Stimulated activated naive CD4-positive, alpha-beta T cell (primary cell): ENCODE results near the gene SLC29A3.

Source experiments
- DNase-seq, 6 experiments: peaks; one replicate each; lab custom pipeline; 2025; lab: John Stamatoyannopoulos, UW

Gene SLC29A3

DNA sequence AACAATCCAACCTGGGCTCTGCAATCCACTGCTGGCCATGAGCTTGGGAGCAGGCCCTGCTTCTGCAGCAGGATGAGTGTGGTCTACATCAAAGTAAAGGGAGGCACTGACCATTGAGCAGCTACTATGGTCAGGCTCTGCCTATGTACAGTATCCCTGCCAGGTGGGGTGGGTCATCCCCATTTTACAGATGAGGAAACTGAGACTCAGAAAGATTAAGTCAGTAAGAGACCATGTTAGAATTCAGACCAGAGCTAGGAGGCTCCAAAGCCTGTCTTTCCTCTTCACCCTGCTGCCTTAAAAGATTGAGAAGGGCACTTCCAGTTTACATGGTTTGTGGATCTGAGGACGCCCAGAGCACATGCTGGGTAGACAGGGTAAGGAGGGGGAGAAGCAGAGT lies 50.5 kb downstream of the SLC29A3 start:
- no peak for DNase-seq

DNA sequence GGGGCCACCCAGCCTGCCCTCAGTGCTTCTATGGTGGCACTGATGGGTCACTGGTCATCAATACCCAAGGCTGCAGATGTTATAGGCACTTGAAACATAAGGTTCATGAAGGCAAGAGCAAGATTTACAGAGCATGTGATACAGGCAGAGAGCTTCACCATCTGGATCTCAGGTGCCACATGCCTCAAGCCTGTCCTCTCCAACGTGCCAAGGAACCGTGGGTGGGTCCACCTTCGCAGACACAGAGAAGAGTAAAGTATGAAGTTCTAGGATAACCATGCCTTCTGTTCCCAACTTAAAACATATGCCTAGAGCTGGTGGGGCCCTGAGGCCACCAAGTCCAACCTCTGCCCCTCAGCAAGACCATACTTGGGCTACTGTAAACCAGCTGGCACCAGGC lies 51.0 kb downstream of the SLC29A3 start:
- DNase-seq = no peak

DNA sequence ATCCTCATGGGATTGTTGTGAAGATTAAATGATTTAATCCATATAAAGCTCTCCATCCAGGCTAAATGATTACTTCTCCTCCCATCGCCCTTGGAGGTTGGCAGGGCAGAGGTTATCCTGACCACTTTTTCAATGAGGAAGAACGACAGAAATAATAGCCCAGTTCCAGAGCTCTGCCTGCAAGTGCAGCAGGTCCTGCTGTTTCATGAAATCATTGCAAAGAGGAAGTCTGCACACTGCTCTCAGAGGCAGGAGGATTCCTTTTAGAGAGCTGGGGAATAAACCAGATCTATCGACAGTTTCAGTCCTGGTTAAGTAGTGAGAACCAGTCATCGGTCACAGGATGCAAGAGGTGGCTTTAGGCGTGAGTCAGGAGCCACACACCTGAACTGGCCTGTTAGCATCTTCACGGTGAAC lies 52.7 kb downstream of the SLC29A3 start:
- no peak for DNase-seq

DNA sequence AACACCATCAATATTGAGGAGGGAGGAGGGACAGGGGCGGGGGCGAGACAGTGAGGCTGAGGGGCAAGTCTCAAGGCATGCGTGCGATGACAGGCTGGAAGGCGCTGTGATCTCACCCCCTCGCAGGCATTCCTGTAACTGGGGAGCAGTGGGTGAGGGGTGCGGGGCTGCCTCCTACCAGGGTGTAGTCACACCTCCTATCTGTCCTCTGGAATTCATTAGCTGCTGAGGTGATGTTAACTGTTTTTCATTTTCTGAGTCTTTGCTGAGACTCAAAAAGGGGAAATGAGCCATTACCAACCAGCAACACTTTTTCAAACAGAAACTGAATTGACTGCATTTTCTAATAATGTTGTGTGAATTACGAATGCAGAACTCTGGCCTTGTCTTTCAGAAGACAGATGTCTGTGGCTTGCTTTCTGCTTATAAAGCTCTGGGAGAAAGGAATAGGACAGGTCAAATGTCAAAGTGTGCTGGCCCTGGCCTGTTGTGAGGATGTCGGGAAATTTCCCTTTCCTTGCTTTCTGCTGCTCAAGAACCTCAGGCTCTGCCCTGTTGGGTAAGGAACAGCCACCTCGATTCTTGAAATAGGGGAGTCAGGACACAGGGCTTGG lies 53.9 kb downstream of the SLC29A3 start:
- no peak for DNase-seq

DNA sequence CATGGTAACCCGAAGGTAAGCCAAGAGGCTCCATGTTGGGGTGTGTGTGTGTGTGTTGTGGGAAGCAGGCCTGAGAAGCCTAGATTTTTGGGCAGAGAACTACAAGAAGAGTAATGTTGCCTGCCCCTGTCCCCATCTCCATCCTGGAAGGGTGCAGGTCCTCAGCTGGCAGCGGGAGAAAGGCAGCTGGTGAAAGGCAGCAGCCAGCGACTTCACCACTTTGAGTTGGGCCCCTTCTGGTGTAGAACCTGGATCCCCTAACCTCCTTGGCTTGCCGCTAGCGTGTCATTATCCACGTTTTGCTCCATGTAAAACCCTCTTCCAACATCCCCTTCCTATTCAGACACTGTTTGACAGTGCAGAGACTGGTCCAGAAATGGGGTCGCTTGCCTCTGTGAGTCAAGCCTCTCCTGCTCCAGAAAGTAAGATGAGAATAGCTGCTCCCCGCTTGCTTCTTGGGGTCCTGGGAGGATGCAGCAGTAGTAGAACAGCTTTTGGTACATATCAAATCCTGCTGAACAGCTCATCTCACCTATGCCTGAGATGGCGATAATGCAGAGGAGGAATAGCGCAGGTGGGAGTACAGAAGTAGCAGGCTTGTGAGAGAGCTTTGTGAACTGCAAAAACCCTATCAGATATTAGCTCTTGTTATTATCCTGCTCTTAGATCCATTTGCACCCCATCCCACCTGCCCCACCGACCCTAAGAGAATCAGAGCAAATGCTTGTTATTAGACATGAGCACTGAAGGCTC lies 55.6 kb downstream of the SLC29A3 start:
- DNase-seq = no peak

DNA sequence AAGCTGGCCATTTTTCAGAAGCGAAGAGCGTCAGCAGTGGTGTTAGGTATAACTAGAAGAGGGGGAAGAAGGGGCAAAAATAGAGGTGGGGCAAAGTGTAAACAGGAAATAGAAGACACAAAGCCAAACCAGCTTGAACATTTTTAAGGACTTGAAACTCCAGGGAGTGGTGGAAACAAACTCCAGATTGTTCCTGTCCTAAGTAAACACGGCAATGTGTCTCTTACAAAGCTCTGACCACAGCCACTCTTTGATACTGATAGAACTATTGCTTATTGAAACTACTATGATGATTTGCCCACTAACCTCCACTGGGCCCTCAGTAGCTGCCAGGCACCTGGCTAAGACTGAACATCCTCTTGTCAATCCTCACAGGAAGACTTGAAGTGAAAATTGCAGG lies 56.9 kb downstream of the SLC29A3 start:
- no peak for DNase-seq

DNA sequence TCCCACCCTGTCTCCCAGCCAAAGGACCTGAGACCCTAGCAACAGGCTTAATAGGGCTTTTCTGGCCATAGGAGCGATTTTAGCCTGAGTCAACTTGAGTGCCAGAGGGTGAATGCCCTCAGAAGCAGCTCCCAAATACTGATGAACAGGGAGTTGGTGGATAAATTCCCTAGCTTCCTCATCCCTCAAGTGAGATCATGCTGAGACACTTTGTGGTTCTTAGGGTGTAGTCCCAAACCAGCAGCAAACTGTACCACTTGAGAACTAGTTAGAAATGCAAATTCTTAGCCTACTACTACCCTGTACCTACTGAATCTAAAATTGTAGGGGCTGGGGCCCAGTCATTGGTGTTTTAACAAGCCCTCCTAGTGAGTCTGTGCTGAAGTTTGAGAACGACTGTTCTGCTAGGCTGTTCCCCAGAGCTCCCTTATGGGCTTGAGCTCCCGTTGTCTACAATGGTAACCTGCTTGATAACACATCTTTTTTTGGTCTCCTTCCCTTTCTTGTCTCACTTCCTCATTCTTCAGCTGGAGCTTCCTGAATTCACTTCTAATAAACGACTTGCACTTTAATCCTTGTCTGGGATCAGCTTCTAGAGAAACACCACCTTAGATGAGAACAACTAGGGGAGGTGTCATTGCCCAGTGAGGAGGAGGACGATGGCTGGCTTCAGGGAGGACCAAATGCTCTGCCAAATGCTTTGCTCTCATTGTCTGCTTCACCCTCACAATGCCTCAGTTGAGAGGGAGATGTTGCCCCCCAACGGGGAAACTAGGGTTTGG lies 59.5 kb downstream of the SLC29A3 start:
- DNase-seq = no peak

DNA sequence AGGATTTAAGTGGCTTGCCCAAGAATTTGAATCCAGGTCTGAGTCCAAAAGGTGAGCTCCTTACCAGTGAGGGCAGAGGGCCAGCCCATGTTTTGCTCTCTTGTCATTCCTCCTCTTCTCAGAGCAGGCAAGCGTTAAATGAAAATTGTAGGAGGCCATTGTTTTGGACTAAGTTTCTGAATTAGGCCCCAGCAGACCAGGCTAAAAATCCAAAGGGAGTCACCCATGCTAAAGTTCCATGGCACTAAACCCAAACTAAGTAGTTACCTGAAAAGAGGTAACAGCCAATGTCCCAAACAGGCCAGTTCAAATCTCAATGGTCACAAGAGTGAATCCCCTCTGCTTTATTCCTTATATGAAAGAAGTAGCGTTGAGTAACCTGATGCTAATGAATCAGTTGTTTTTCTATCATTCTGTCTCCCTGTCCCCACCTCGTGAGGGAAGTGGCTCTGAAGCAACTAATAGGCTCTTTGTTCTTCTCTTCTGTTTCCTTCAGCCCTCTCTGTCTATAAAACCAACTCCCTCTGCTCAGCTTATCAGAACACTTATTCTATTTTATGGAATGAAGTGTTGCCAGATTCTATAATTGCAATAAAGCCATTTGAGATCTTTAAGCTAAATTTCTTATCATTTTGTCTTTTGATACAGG lies 60.2 kb downstream of the SLC29A3 start:
- no peak for DNase-seq

DNA sequence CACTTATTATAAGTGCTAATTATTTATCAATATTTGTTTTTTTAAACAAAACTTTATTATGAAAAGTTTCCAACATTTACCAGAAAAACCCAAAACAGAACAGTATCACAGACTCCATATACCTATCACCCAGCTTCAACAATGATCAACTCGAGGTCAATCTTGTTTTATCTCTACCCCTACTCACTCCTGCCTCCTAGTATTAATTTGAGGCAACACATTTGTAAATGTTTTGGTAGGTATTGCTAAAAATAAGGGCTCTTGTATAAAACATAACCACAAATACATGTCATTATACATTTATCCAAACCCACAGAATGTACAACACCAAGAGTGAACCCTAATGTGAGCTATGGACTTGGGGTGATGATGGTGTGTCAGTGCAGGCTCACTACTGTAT lies 61.8 kb downstream of the SLC29A3 start:
- no peak for DNase-seq

DNA sequence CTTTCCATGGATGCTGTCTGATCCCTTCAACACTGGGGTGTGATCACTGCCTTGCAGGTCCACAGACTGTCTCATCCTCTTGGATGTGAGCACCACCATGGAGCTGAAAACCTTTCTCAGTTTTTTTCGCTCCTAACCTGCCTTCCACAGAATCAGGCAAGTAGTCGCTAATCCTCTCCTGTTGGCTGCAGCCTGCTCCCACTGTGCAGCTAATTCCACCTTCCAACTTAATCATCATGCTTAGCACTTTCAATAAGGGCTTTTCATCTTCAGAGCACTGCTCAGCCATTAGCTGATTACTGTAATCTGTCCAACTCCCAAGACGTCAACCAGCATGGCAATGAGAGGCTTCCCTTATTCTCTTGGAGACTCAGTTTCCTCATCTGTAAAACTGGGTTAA lies 62.6 kb downstream of the SLC29A3 start:
- DNase-seq = no peak

DNA sequence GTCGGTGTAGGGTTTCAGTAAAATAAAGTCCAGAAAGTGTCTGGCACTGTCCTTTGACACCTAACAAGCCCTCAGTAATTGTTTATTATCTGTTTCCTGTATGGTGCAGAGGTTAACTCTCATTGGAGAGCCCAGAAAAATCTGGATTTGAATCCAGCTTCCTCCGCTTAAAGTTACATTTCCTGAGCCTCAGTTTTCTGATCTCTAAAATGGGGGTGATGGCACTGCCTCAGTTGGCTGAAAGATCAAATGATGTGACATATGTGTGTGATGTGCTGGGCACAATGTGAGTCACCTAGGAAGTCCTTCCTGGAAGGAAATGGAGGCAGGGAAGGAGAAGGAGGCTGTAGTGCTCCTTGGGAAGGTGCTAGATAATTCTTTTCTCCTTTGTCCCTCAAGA lies 63.0 kb downstream of the SLC29A3 start:
- DNase-seq = no peak

DNA sequence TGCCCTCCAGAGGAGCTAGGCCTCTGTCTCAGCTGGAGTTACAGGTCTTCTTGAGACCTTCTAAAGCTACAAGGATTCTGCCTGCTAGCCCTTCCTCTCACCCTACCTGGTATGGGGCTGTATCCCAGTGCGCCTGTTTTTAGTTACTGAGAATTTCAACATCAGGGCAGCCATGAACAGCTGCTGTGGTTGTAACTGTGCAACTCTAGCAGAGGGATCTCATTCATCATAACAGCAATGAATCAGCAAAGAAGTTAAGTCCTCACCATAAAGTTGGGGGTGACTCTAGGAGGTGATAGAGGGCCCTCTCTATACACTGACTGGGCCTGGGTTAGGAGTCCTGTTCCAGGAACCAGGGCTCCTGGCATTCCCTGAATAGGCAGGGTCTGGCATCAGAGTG lies 63.7 kb downstream of the SLC29A3 start:
- DNase-seq = no peak

DNA sequence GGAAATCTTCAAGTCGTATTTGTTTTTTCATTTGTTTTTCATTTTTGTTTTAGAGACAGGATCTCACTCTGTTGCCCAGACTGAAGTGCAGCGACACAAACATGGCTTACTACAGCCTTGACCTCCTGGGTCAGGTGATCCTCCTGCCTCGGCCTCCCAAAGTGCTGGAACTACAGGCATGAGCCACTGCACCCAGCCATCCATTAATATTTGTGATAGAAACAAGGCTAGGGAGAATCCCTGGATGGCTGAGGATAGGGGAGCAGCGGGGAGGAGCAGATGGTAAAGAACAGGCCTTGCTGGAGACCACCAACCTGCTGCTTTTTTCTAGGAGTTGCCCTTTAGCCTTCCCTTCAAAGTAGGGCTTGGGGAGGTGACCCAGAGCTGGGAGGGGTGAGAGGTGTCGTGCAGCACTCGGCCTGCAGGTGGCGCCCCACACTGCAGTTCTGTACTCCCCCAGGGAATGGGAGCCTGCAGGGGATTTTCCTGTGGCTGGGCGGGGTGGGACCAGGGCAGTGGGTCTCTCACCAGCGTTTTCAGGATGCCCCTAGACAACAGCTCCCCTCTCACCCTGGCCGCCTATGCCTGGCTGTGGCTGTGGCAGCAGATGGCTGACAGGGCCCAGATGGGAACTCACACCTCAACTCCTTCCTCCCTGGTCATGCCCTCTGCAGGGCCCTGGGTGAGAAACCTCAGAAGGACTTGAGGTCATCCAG lies 65.1 kb downstream of the SLC29A3 start:
- peak in 5 of 6 experiments; percentile 56 to 65 (median 57) for DNase-seq

DNA sequence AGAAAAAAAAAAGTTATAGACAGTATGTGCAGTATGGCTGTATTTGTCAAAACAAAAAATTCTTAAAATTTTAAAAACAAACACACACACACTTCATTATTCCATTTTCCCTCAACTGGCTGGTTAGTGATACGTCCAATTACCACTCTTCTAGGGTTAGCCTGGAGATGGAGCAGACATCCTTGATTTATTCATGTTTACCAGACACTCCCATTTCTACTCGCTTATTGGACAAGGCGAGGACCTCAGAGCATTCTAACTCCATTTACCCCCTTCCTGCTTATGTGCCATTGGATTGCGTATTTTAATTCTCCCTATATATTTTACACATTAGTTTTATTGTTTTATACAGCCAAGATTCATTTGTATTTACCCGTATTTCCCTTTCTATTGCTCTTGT lies 69.1 kb downstream of the SLC29A3 start:
- DNase-seq = no peak

DNA sequence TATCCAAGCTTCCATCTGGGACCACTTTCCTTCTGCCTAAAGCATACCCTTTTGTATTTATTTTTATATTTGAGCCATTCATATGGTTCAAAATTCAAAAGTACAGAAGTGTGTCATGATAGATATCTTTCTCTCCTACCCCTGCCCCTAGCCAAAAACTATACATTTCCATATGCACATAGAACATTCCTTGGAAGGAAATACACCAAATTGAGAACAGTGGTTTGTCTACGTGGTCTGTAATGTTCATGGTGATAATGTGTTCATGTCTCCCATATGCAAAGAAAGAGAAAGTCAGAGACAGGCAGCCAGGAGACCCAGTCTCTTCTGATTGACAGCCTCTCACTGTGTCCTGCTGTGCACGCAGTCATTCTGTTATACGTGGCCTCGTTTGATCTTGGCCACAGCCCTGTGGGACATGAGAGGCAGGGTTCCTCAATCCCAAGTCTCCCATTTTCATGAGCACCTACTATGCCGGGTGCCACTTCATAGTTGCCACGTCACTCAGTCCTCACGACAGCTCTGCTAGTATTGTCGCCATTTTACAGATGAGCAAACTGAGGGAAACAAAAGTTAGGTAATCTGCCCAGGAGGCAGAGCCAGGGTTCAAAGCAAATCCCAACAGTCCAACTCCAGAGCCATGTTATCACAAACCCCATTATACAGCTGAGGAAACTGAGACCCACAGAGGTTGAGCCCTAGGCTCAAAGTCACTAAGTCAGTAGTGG lies 69.7 kb downstream of the SLC29A3 start:
- DNase-seq = no peak

DNA sequence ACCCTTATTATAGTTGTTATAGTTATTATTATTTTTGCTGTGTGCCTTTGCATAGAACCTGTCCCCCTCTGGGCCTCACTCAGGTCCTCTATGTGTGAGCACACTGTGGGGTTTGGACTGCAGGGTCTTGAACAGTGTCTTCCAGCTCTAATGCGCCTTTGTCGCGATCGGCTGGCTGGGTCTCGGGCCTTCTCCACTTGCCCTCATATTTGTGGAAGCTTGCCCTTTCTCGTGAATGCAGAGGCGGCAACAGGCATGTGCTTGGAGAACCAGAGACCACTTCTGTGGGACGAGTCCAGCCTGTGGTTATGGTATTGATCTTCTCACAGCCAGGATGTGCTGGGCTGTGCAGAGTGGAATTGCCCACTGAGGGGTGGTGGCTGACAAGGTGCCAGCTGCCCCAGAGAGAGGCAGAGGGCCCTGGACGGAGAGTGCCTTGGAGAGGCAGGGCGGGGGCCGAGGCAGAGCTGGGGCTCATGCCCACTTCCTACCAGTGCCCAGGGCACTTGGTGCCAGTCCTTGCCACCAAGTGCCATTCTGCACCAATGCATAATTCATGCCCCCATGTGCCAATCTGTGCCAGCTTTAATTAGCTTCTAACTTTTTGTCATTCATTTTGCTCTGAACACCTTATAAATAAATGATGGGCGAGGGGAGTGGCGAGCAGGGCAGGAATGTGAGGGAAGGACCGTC lies 70.9 kb downstream of the SLC29A3 start:
- DNase-seq = no peak

DNA sequence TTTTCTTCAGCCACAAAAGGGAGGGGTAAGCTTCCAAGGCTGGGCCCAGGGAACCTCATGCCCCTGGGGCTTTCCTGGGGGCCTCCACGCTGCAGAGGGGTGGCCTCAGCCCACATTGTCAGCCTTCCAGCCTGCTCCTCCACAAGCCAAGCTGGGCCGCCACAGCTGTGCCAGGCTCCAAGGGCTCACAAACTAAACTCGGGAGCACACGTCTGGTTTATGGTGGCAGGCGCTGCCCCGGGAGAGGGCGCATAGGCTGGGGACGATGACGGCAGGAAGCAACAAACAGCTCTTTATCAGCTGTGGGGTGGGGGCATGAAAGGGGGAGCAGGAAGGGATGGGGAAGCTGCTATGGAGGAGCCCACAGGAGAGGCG lies 71.4 kb downstream of the SLC29A3 start:
- DNase-seq = no peak

DNA sequence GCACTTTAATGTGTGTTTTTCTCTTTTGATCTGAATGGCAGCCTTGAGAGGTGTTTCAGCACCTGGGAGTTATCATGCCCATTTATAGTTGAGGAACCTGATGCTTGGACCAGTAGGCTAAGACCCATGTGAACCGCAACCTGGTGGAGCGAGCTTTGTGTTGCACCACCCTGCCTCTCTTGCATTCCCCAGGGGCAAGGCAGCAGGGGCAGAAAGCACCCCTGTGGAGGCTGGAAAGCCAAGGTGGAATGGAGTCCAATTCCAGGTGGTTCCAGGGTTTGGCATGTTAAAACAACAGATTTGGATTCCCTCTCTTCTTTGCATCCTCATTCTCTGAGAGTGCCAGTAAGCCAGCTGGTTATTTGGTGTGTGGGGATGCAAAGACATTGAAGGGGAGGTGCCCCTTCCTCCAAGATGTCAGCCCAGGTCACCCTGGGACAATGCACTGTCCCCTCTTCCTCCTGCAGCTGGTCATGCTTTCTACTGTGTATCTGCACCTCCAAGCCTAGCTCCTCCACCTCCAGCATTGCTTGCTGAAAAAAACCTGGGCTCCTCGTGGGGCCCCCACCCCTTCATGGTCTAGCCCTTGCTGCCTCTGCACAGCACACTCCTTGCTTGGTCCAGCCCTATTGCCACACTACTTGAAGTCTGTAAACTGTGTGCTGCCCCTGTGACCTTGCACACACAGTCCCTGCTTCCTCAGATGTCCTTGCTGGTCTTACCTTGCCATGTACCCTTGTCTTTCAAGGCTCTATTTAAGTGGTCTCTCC lies 72.0 kb downstream of the SLC29A3 start:
- no peak for DNase-seq

DNA sequence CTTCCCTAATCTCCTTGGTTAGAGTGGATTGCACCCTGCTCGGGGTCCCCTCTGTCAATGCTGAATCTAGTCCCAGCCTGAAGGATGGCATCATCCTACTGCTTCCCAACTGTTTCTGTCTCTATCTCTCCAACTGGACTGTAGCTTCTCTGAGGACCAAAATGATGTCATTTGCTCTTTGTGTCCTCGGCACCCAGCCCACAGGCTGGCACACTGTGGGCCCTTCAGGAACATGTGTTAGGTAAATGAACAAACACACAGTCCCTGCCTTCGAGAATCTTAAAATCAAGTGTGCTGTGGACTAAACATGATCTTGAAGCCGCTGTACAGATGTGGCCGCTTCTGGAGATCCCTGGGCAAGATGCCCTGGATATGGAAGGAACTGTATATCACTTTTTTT lies 72.6 kb downstream of the SLC29A3 start:
- DNase-seq = no peak

DNA sequence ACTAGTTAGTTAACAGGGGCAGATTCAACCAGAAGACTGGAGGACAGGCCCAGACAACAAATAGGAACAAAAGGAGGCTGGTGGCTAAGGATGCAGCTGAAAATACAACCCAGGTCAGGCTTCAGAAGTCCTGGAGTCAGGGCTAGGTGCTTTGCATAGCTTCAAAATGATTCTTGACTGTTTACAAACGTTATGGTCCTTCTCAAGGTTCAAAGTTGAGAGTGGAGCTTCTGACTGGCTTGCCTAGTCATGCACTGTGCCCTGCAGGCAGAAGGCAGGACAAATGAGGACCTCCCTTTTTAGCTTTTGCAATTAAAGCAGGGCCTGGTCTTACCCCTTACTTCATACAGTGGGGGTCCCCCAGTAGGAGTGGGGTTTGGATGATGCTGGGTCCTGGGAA lies 73.2 kb downstream of the SLC29A3 start:
- DNase-seq = no peak
